ENCODE data around the gene GJB3. TPM values are rescaled to one million over a fixed set of nuclear protein-coding genes. Genes with fewer than 3 reads are reported as not detected.
A peak's percentile ranks its signal among the peaks of the same experiment; 100 is the strongest.

Gene GJB3
- total and polyA plus RNA-seq, 4 donors: 0.15 to 0.33 (median 0.17) TPM; not detected in 1

DNA sequence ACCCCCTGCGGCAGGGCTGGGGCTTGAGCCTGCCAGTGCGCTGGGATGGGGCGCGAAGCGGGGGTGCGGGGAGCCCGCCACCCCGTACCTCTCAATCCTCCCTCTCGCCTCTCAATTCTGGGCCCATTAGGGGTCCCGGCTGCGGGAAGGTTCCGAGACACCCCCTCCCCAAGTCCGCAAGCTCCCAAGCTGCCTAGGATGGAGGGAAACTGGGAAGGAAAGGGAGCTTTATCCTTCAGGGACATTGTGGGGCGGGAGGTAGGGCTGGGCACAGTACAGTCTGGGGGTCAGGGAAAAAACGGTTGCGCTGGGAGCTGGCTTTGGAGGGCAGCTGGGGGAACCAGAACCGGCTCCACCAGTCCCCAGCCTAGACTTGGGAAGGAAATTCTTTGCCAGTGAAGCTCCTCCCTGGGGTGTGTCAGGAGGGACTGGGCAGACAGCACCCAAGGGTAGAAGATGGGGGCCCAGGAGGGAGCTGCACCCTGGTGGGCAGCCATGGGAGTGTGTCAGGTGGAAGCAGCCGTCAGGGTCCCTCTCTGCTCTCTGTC is 904 bp downstream of the GJB3 start:
- Histone ChIP-seq H3K4me3 (ENCODE audit: low read depth in 1 of 3, low read length in 3 of 3) (peak overlapping the region; percentile 9 to 56 (median 47)), H3K4me1 (ENCODE audit: control insufficient read depth in 4 of 4, insufficient read depth in 4 of 4, low read length in 3 of 4) (peaks cover 11 to 40% (median 27%) of the 10 kb centered on the region in 4 donors), H3K36me3 (ENCODE audit: control insufficient read depth in 4 of 4, insufficient read depth in 3 of 4, low read depth in 1 of 4, low read length in 3 of 4) (no peaks in the 10 kb centered on the region), H3K9ac (ENCODE audit: low read depth in 1 of 2, low read length in 2 of 2) (no peak overlapping the region), H3K27me3 (ENCODE audit: control insufficient read depth in 4 of 4, insufficient read depth in 4 of 4, low read length in 3 of 4) (no peaks in the 10 kb centered on the region), H3K9me3 (ENCODE audit: control insufficient read depth in 4 of 4, low read length in 3 of 4) (no peaks in the 10 kb centered on the region), H3K27ac (ENCODE audit: low read depth in 1 of 2, low read length in 2 of 2) (no peak overlapping the region)
- TF ChIP-seq, protein P1, sequence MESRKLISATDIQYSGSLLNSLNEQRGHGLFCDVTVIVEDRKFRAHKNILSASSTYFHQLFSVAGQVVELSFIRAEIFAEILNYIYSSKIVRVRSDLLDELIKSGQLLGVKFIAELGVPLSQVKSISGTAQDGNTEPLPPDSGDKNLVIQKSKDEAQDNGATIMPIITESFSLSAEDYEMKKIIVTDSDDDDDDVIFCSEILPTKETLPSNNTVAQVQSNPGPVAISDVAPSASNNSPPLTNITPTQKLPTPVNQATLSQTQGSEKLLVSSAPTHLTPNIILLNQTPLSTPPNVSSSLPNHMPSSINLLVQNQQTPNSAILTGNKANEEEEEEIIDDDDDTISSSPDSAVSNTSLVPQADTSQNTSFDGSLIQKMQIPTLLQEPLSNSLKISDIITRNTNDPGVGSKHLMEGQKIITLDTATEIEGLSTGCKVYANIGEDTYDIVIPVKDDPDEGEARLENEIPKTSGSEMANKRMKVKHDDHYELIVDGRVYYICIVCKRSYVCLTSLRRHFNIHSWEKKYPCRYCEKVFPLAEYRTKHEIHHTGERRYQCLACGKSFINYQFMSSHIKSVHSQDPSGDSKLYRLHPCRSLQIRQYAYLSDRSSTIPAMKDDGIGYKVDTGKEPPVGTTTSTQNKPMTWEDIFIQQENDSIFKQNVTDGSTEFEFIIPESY (IDR thresholded peaks at IDR 0.05): no peak
- TF ChIP-seq FOXA2 (IDR thresholded peaks at IDR 0.05) (no peak), NR2F2 (IDR thresholded peaks at IDR 0.05) (no peak), YY1 (IDR thresholded peaks at IDR 0.05) (no peak), JUND (IDR thresholded peaks at IDR 0.05) (no peak), FOXA1 (IDR thresholded peaks at IDR 0.05) (no peak)
- TF ChIP-seq, protein P2, sequence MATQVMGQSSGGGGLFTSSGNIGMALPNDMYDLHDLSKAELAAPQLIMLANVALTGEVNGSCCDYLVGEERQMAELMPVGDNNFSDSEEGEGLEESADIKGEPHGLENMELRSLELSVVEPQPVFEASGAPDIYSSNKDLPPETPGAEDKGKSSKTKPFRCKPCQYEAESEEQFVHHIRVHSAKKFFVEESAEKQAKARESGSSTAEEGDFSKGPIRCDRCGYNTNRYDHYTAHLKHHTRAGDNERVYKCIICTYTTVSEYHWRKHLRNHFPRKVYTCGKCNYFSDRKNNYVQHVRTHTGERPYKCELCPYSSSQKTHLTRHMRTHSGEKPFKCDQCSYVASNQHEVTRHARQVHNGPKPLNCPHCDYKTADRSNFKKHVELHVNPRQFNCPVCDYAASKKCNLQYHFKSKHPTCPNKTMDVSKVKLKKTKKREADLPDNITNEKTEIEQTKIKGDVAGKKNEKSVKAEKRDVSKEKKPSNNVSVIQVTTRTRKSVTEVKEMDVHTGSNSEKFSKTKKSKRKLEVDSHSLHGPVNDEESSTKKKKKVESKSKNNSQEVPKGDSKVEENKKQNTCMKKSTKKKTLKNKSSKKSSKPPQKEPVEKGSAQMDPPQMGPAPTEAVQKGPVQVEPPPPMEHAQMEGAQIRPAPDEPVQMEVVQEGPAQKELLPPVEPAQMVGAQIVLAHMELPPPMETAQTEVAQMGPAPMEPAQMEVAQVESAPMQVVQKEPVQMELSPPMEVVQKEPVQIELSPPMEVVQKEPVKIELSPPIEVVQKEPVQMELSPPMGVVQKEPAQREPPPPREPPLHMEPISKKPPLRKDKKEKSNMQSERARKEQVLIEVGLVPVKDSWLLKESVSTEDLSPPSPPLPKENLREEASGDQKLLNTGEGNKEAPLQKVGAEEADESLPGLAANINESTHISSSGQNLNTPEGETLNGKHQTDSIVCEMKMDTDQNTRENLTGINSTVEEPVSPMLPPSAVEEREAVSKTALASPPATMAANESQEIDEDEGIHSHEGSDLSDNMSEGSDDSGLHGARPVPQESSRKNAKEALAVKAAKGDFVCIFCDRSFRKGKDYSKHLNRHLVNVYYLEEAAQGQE (IDR thresholded peaks at IDR 0.05): no peak
- WGBS: 13% methylated on average over 18 of the region's 18 CpGs
- no peak for DNase-seq (ENCODE audit: low spot score)

DNA sequence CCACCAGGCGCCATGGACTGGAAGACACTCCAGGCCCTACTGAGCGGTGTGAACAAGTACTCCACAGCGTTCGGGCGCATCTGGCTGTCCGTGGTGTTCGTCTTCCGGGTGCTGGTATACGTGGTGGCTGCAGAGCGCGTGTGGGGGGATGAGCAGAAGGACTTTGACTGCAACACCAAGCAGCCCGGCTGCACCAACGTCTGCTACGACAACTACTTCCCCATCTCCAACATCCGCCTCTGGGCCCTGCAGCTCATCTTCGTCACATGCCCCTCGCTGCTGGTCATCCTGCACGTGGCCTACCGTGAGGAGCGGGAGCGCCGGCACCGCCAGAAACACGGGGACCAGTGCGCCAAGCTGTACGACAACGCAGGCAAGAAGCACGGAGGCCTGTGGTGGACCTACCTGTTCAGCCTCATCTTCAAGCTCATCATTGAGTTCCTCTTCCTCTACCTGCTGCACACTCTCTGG is 3.8 kb downstream of the GJB3 start:
- Histone ChIP-seq H3K36me3 (ENCODE audit: control insufficient read depth in 4 of 4, insufficient read depth in 3 of 4, low read depth in 1 of 4, low read length in 3 of 4) (no peaks in the 10 kb centered on the region), H3K27ac (ENCODE audit: low read depth in 1 of 2, low read length in 2 of 2) (no peak overlapping the region), H3K4me3 (ENCODE audit: low read depth in 1 of 3, low read length in 3 of 3) (no peak overlapping the region), H3K9me3 (ENCODE audit: control insufficient read depth in 4 of 4, low read length in 3 of 4) (no peaks in the 10 kb centered on the region), H3K4me1 (ENCODE audit: control insufficient read depth in 4 of 4, insufficient read depth in 4 of 4, low read length in 3 of 4) (peaks cover 11 to 46% (median 29%) of the 10 kb centered on the region in 4 donors), H3K27me3 (ENCODE audit: control insufficient read depth in 4 of 4, insufficient read depth in 4 of 4, low read length in 3 of 4) (no peaks in the 10 kb centered on the region), H3K9ac (ENCODE audit: low read depth in 1 of 2, low read length in 2 of 2) (no peak overlapping the region)
- TF ChIP-seq, protein P2 (IDR thresholded peaks at IDR 0.05): no peak
- TF ChIP-seq HNF4G (IDR thresholded peaks at IDR 0.05) (no peak), FOXA2 (IDR thresholded peaks at IDR 0.05) (no peak), SP1 (IDR thresholded peaks at IDR 0.05) (no peak), RXRA (IDR thresholded peaks at IDR 0.05) (no peak), TAF1 (conservative IDR thresholded peaks at IDR 0.05) (no peak), EGR1 (IDR thresholded peaks at IDR 0.05; ENCODE audit: low read depth in 2 of 2) (no peak), HNF4A (conservative IDR thresholded peaks at IDR 0.05) (no peak), YY1 (IDR thresholded peaks at IDR 0.05) (no peak), RAD21 (IDR thresholded peaks at IDR 0.05) (no peak), NR2F2 (IDR thresholded peaks at IDR 0.05) (no peak)
- TF ChIP-seq, protein P3, sequence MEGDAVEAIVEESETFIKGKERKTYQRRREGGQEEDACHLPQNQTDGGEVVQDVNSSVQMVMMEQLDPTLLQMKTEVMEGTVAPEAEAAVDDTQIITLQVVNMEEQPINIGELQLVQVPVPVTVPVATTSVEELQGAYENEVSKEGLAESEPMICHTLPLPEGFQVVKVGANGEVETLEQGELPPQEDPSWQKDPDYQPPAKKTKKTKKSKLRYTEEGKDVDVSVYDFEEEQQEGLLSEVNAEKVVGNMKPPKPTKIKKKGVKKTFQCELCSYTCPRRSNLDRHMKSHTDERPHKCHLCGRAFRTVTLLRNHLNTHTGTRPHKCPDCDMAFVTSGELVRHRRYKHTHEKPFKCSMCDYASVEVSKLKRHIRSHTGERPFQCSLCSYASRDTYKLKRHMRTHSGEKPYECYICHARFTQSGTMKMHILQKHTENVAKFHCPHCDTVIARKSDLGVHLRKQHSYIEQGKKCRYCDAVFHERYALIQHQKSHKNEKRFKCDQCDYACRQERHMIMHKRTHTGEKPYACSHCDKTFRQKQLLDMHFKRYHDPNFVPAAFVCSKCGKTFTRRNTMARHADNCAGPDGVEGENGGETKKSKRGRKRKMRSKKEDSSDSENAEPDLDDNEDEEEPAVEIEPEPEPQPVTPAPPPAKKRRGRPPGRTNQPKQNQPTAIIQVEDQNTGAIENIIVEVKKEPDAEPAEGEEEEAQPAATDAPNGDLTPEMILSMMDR (IDR thresholded peaks at IDR 0.05; ENCODE audit: low read depth, low read length, missing input control): no peak
- TF ChIP-seq, protein P4, sequence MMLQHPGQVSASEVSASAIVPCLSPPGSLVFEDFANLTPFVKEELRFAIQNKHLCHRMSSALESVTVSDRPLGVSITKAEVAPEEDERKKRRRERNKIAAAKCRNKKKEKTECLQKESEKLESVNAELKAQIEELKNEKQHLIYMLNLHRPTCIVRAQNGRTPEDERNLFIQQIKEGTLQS (IDR thresholded peaks at IDR 0.05): no peak
- TF ChIP-seq, protein P5, sequence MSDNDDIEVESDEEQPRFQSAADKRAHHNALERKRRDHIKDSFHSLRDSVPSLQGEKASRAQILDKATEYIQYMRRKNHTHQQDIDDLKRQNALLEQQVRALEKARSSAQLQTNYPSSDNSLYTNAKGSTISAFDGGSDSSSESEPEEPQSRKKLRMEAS (IDR thresholded peaks at IDR 0.05): no peak
- no peak for DNase-seq (ENCODE audit: low spot score)
- WGBS: 94% methylated on average over 28 of the region's 28 CpGs

All from liver (tissue), 9 donors.